Activated CD8-positive, alpha-beta memory T cell treated with anti-CD3 and anti-CD28 coated beads, Interleukin-2, amount 50 U/mL, for 1 hour (primary cell): ENCODE results near the gene CDH1.

Experiments used
- DNase-seq: peaks from one replicate; pipeline ENCODE4 v3.0.0-alpha.2; 2020; ENCODE audit errors: extremely low read depth

CDH1 gene

GRCh38 chr16:68857479-68857878 lies 120.4 kb downstream of the CDH1 start:
- DNase-seq: no peak

GRCh38 chr16:68859828-68860227 lies 122.7 kb downstream of the CDH1 start:
- DNase-seq: no peak

GRCh38 chr16:68860978-68861892 lies 124.1 kb downstream of the CDH1 start:
- no peak for DNase-seq

- DNase-seq: no peak
Observed at GRCh38 chr16:68866933-68867332, 129.8 kb downstream of the CDH1 start.

- DNase-seq: no peak
Observed at GRCh38 chr16:68869492-68870088, 132.5 kb downstream of the CDH1 start.

- DNase-seq: no peak
Observed at GRCh38 chr16:68873635-68874471, 136.8 kb downstream of the CDH1 start.

GRCh38 chr16:68875871-68876270 lies 138.8 kb downstream of the CDH1 start:
- DNase-seq: no peak

- DNase-seq: no peak
Observed at GRCh38 chr16:68883685-68884084, 146.6 kb downstream of the CDH1 start.

- no peak for DNase-seq
Observed at GRCh38 chr16:68884401-68884800, 147.3 kb downstream of the CDH1 start.
